Activated naive CD8-positive, alpha-beta T cell treated with anti-CD3 and anti-CD28 coated beads for 36 hours (primary cell): ENCODE data around the gene NAPSA. TPM values are rescaled to one million over a fixed set of nuclear protein-coding genes. Genes with fewer than 3 reads are reported as not detected.
"Not testable (repeated sequence)": the region's sequence is repeated elsewhere in the genome, so short reads cannot be mapped to it uniquely, and the experiment has no call there.

Experiments
- DNase-seq: peaks from one replicate; pipeline ENCODE4 v3.0.0; 2021
- H3K27ac Mint-ChIP-seq: one replicate; pipeline ENCODE4 v1.8.0; 2022; ENCODE audit warnings: mild to moderate bottlenecking, moderate library complexity, mixed read lengths
- H3K27me3 Mint-ChIP-seq: one replicate; pipeline ENCODE4 v1.8.0; 2022; ENCODE audit warnings: mild to moderate bottlenecking, mixed read lengths
- H3K36me3 Mint-ChIP-seq: one replicate; pipeline ENCODE4 v1.8.0; 2021; ENCODE audit warnings: mild to moderate bottlenecking, mixed read lengths
- H3K4me1 Mint-ChIP-seq: one replicate; pipeline ENCODE4 v1.8.0; 2021; ENCODE audit warnings: mixed read lengths
- H3K4me3 Mint-ChIP-seq: one replicate; pipeline ENCODE4 v1.8.0; 2022; ENCODE audit warnings: mild to moderate bottlenecking, moderate library complexity, mixed read lengths
- H3K9me3 Mint-ChIP-seq: one replicate; pipeline ENCODE4 v1.8.0; 2022; ENCODE audit warnings: mixed read lengths
- total RNA-seq, 2 experiments: library from RNA; stranded (reverse); gene quantifications; one replicate each; pipeline ENCODE4 v1.2.3, GENCODE V29; 2021

The NAPSA gene
- total RNA-seq, 2 experiments from 2014 or later = 16.1 to 18.1 TPM

DNA sequence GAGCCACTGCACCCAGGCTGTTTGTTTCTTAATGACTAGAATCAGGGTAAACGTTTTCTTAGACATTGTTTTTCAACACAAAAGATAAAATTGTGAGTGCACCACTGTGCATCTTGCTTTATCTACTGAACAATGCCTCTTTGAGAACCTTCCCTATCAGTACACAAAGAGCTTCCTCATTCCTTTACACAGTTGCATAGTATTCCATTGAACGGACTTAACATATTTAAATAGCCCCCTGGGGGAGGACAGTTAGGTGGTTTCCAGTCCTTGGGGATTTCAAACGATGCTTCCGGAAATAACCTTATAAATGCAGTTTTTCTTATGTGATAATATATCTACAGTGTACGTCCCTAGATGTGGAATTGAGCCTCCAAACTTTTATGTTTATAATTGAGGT, 27.3 kb upstream of the NAPSA start:
- no peaks in the 10 kb centered on the region for H3K9me3 Mint-ChIP-seq
- no peak overlapping the region for H3K4me3 Mint-ChIP-seq
- peaks cover 1% of the 10 kb centered on the region for H3K4me1 Mint-ChIP-seq
- no peak for DNase-seq
- no peaks in the 10 kb centered on the region for H3K27me3 Mint-ChIP-seq
- peaks cover 35% of the 10 kb centered on the region for H3K36me3 Mint-ChIP-seq
- H3K27ac Mint-ChIP-seq = no peak overlapping the region

DNA sequence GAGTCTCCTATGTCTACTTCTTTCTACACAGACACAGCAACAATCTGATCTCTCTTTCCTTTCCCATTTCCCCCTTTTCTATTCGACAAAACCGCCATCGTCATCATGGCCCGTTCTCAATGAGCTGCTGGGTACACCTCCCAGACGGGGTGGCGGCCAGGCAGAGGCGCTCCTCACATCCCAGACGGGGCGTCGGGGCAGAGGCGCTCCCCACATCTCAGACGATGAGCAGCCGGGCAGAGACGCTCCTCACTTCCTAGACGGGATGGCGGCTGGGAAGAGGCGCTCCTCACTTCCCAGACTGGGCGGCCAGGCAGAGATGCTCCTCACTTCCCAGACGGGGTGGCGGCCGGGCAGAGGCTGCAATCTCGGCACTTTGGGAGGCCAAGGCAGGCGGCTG, 25.5 kb upstream of the NAPSA start:
- H3K9me3 Mint-ChIP-seq, DNase-seq, H3K27me3 Mint-ChIP-seq, H3K27ac Mint-ChIP-seq, H3K4me3 Mint-ChIP-seq, H3K4me1 Mint-ChIP-seq: not testable (repeated sequence)
- peaks cover 43% of the 10 kb centered on the region for H3K36me3 Mint-ChIP-seq

GRCh38 chr19:50390295-50390694, 24.9 kb upstream of the NAPSA start:
- DNase-seq, H3K4me1 Mint-ChIP-seq, H3K4me3 Mint-ChIP-seq, H3K27ac Mint-ChIP-seq, H3K27me3 Mint-ChIP-seq, H3K9me3 Mint-ChIP-seq: not testable (repeated sequence)
- peaks cover 44% of the 10 kb centered on the region for H3K36me3 Mint-ChIP-seq

DNA sequence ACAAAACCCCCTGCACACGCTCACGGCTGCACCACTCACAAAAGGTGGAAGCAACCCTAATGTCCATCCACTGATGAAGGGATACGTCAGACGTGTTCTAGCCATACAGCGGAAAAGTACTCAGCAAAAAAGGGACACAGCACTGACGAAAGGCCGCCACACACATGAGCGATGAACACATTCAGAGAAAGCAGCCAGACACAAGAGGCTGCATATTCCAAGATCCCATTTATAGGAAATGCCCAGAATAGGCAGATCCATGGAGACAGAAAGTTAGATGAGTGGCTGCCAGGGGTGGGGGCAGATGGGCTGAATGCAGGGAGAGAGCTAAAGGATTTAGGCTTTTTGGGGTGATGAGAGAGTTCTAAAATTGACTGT, 22.4 kb upstream of the NAPSA start:
- Mint-ChIP-seq H3K4me3 (no peak overlapping the region), H3K9me3 (no peaks in the 10 kb centered on the region), H3K27me3 (peaks cover 6% of the 10 kb centered on the region), H3K27ac (no peak overlapping the region), H3K36me3 (peaks cover 43% of the 10 kb centered on the region), H3K4me1 (peaks cover 26% of the 10 kb centered on the region)
- no peak for DNase-seq

DNA sequence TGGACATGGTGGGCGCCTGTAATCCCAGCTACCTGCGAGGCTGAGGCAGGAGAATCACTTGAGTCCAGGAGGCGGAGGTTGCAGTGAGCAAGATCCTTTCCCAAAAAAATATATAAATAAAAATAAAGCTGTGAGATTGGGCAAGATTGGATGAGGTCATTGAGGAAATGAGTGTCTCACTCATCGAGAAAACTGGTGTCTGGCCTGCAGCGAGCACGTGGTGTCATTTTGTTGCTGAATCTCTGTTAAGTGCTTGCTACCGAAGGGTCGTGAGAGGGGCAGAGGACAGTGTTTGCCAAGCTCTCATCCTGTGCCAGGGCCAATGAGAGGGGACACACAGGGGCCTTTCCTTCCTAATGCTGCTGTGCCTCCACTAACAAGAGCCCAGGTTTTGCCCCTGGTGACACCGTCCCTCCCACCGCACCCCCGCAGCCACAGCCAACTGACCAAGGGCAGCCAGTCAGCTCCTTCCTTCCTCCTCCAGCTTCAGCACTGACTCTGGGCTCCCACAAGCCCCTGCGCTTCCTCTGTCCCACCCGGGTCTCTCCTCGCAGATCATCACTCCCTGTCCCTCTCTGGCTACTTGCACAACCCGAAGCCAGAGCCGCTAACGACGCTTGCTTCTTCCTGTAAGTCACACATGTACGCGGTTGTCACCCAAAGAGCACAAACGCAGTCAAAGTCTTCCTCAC, 21.9 kb upstream of the NAPSA start:
- no peak for DNase-seq
- H3K4me1 Mint-ChIP-seq = peaks cover 26% of the 10 kb centered on the region
- peak overlapping the region; percentile 32 for H3K4me3 Mint-ChIP-seq
- peaks cover 6% of the 10 kb centered on the region for H3K27me3 Mint-ChIP-seq
- H3K9me3 Mint-ChIP-seq = no peaks in the 10 kb centered on the region
- no peak overlapping the region for H3K27ac Mint-ChIP-seq
- H3K36me3 Mint-ChIP-seq = peaks cover 42% of the 10 kb centered on the region

DNA sequence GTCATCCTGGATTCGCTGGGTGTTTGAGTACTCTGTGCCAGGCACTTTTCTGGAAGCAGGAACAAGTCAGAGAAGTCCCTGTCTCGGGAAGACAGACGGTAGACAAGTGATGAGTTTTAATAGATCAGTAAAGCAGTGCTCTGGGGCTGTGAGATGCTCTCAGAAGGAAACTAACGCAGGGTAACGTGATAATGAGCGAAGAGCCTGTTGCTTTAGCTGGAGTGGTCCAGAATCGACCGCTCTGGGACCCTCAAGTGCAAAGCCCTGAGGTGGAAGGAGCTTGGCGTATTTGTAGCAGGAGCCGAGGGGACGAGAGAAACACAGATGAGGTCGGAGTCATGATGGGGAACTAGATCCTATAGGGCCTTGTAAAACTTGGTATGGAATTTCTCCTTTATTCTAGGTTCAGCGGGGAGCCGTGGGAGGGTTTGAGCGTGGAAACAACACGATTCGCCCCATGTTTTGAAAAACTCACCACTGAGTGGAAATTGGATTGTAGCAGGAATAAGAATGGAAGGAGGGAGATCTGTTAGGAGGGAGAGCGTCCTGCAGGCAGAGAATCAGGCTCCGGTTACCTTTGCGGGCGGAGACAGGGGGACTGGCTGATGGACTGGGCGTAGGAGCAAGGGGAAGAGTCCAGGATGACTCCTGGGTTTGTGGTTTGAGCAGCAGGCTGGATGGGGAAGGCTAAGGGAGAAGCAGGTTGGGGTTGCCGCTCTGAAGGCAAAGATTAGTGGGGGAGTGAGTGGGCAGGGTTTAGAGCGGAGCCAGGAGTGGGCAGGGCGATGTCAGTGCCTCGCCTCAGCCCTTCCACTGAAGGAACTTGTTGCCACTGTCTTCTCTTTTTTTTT, 19.5 kb upstream of the NAPSA start:
- DNase-seq = no peak
- Mint-ChIP-seq H3K4me3 (peak overlapping the region; percentile 95), H3K27ac (peak overlapping the region; percentile 99), H3K36me3 (peaks cover 27% of the 10 kb centered on the region), H3K4me1 (peaks cover 28% of the 10 kb centered on the region), H3K27me3 (peaks cover 6% of the 10 kb centered on the region), H3K9me3 (no peaks in the 10 kb centered on the region)

DNA sequence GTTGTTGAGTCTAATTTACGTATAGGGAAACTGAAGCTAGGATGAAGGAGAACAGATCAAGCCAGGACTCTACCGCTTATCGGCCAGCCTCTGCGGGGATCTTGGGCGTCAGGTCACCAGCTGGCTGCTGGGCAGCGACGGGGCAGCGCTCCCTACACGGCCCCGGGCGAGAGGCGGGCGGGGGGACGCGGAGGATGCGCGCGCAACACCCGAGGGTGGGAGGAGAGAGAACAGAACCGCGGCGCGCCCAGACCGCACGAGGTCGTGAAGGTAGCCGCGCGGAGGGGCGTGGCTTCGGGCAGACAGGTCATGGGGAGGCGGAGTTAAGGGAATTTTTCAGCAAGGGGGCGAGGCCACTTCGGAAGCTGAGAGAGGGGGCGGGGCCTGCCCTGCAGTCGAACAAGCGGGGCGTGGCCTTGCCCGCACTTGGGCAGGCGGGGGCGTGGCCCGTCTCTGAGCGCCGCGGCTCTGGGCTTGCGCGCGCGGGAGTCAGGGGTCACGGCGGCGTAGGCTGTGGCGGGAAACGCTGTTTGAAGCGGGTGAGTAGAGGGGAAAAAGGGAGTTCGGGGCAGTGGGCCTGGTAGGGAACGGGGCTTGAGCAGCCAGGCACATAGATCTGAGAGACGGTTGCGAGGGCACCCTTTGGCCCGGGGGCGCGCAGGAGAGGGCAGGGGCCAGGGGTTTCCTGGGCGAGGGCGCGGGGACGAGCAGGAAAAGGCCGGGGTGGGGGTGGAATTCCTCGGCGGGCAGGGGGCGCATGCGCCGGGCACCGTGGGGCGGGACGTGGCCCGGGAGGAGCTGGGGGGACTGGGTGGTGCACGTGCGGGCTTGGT, 18.6 kb upstream of the NAPSA start, which contains the start of gene POLD1:
Gene POLD1 (plus strand): TSS at position 496 of the 833 bp plus-strand sequence. CDS start 14,505 bp downstream, outside the sequence.
- no peaks in the 10 kb centered on the region for H3K9me3 Mint-ChIP-seq
- peak; percentile 99 for DNase-seq
- H3K27ac Mint-ChIP-seq = peak within 1 kb of the TSS; percentile 99

DNA sequence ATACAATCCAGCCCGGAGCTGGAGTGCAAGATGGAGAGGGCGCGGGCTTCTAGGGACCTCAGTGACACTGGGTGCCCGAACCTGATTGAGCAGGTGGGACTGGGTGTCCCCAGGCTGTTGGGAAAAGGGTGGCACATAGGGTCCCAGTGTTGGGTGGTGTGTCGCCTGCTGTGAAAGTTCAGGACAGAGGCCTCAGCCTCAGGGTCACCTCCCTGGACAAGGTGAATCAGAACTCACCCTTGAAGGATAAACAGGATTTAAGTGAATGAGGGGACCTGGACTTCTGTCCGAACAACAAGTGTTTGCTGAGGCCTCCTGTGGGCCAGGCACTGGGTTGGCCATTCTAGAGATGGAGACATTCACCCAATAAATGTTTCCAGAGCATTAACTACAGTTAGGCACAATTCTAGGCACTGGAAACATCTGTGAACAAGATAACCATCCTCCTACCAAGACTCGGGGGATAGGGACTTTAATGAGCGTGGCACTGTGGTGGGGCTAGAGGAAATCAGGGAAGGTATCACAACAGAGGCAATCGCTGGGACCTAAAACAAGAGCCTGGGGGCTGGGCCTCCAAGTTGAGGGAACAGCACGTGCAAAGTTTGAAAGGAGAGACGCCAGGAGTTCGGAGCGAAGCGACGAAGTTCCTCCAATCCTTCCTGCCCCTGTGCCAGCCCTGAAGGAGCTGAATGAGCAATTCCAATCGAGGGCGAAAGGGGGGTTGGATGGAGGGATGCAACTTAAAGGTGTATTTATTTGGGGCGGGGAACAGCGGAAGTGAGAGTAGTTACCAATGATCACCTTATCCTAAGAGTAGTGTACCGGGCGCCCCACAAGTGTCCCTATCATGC, 17.8 kb upstream of the NAPSA start:
- H3K4me3 Mint-ChIP-seq = peak overlapping the region; percentile 95
- H3K27ac Mint-ChIP-seq = peak overlapping the region; percentile 99
- peaks cover 33% of the 10 kb centered on the region for H3K4me1 Mint-ChIP-seq
- H3K9me3 Mint-ChIP-seq = no peaks in the 10 kb centered on the region
- no peak for DNase-seq
- H3K36me3 Mint-ChIP-seq = peaks cover 28% of the 10 kb centered on the region
- peaks cover 6% of the 10 kb centered on the region for H3K27me3 Mint-ChIP-seq

More for the DNA sequence above, 18.6 kb upstream of the NAPSA start, which contains the start of gene POLD1:
- peak within 1 kb of the TSS; percentile 95 for H3K4me3 Mint-ChIP-seq
- peaks cover 6% of the 10 kb centered on the region for H3K27me3 Mint-ChIP-seq
- H3K4me1 Mint-ChIP-seq = peaks cover 33% of the 10 kb centered on the region
- H3K36me3 Mint-ChIP-seq = peaks cover 28% of the 10 kb centered on the region

DNA sequence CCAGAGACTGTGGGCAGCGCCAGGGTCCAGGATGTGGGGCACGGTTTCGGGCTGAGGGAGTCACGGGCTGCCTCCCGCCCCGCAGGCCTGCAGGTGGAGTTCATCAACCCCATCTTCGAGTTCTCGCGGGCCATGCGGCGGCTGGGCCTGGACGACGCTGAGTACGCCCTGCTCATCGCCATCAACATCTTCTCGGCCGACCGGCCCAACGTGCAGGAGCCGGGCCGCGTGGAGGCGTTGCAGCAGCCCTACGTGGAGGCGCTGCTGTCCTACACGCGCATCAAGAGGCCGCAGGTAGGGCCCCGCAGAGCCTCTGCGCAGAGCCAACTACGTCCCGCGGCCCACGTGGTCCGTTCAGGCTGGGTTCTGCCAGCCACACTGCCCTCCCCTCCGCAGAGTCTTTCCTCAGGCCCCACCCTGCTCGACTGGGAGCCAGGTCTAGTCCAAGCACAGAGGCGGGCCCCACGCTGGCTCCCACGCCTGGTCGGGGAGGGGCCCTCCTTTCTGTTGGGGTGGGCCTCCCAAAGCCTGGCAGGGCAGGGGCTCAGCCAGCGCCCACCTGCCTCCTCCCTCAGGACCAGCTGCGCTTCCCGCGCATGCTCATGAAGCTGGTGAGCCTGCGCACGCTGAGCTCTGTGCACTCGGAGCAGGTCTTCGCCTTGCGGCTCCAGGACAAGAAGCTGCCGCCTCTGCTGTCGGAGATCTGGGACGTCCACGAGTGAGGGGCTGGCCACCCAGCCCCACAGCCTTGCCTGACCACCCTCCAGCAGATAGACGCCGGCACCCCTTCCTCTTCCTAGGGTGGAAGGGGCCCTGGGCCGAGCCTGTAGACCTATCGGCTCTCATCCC, 16.7 kb upstream of the NAPSA start:
- peaks cover 26% of the 10 kb centered on the region for H3K36me3 Mint-ChIP-seq
- H3K4me1 Mint-ChIP-seq = peaks cover 29% of the 10 kb centered on the region
- no peak overlapping the region for H3K4me3 Mint-ChIP-seq
- H3K27ac Mint-ChIP-seq = no peak overlapping the region
- DNase-seq = no peak
- no peaks in the 10 kb centered on the region for H3K9me3 Mint-ChIP-seq
- peaks cover 6% of the 10 kb centered on the region for H3K27me3 Mint-ChIP-seq

DNA sequence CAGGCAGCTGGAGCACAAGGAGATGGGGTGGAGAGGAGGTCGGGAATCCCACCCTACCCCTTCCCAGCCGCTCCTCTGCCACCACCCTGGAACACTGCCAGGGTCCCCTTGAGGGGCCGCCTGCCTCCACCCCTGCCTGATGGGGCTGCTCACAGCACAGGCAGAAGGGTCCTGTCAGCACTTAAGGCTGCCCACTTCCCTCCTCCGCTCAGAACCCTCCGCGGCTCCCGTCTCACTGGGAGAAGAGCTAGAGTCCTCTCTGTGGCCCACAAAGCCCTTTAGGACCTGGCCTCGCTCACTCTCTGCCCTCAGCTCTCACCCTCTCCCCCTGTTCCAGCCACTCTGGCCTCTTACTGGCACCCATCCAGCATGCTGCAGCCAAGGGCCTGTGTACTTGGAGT, 15.3 kb upstream of the NAPSA start:
- no peak for DNase-seq
- H3K4me3 Mint-ChIP-seq = no peak overlapping the region
- peaks cover 31% of the 10 kb centered on the region for H3K4me1 Mint-ChIP-seq
- H3K36me3 Mint-ChIP-seq = peaks cover 22% of the 10 kb centered on the region
- H3K9me3 Mint-ChIP-seq = no peaks in the 10 kb centered on the region
- peak overlapping the region; percentile 12 for H3K27ac Mint-ChIP-seq
- H3K27me3 Mint-ChIP-seq = peaks cover 6% of the 10 kb centered on the region

DNA sequence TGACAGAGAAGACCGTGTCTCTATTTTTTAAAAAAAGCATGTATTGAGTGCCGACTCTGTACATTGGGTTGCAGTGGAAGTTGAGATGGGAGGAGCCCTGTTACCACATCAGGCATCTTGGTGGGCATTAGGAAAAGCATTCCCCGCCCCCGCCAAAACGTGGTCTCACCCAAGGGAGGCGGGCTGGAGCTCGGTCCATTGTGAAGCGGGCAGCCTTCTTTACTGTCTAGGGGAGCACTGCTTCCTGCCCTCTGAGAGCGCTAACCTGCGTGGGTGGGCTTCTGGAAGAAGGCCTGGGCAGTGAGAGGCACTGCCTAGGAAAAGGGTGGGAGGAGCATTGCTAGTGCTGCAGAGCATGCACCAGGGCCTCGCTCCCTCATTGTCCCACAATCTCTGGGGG, 14.7 kb upstream of the NAPSA start:
- peaks cover 20% of the 10 kb centered on the region for H3K36me3 Mint-ChIP-seq

DNA sequence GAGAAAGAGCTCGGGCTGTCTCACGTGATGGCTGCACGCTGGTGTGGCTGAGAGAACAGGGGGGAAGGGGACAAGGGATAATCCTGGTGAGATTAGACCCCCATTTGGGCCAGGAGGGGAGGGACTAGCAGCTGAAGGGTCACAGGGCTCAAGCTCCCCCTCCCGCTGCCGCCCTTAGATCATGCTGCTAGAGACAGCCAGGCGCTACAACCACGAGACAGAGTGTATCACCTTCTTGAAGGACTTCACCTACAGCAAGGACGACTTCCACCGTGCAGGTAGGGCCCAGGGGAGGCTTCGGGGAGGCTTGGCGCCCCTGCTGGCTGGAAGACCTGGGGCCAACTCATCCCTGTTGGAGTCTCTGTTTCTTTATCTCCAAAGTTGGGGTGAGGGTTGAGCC, 14.2 kb upstream of the NAPSA start:
- Mint-ChIP-seq H3K36me3 (peaks cover 14% of the 10 kb centered on the region), H3K9me3 (no peaks in the 10 kb centered on the region), H3K4me3 (no peak overlapping the region), H3K27ac (no peak overlapping the region), H3K27me3 (peaks cover 6% of the 10 kb centered on the region), H3K4me1 (peaks cover 25% of the 10 kb centered on the region)
- no peak for DNase-seq

More for the DNA sequence above, 14.7 kb upstream of the NAPSA start:
- Mint-ChIP-seq H3K4me3 (no peak overlapping the region), H3K9me3 (no peaks in the 10 kb centered on the region), H3K27ac (no peak overlapping the region), H3K27me3 (peaks cover 6% of the 10 kb centered on the region), H3K4me1 (peaks cover 29% of the 10 kb centered on the region)
- no peak for DNase-seq

DNA sequence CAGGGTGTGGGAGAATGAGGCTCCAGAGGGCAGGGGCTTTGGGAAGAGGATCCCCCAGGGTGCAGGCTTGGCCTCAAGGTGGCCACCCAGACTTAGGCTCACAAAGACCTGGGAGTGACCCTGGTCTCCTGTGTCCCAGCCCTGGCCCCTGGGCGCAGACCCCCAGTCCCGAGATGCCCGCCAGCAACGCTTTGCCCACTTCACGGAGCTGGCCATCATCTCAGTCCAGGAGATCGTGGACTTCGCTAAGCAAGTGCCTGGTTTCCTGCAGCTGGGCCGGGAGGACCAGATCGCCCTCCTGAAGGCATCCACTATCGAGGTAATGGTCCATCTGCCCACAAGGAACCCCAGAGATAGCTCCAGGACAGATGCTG, 13.4 kb upstream of the NAPSA start:
- H3K9me3 Mint-ChIP-seq = no peaks in the 10 kb centered on the region
- no peak overlapping the region for H3K27ac Mint-ChIP-seq
- H3K4me3 Mint-ChIP-seq = no peak overlapping the region
- H3K36me3 Mint-ChIP-seq = peaks cover 11% of the 10 kb centered on the region
- H3K27me3 Mint-ChIP-seq = peaks cover under 1% of the 10 kb centered on the region
- no peak for DNase-seq
- H3K4me1 Mint-ChIP-seq = peaks cover 24% of the 10 kb centered on the region
